HG02852 (cell line): ENCODE data around the gene ABHD6.
"Not testable (repeated sequence)": the region's sequence is repeated elsewhere in the genome, so short reads cannot be mapped to it uniquely, and the experiment has no call there.

ENCODE experiments used
- ATAC-seq: cut with Tn5 transposase; IDR thresholded peaks from one replicate; pipeline ENCODE4 v1.9.1; 2021; ENCODE audit warnings: mild to moderate bottlenecking, moderate library complexity; ENCODE audit not compliant: unreplicated experiment

The ABHD6 gene

DNA sequence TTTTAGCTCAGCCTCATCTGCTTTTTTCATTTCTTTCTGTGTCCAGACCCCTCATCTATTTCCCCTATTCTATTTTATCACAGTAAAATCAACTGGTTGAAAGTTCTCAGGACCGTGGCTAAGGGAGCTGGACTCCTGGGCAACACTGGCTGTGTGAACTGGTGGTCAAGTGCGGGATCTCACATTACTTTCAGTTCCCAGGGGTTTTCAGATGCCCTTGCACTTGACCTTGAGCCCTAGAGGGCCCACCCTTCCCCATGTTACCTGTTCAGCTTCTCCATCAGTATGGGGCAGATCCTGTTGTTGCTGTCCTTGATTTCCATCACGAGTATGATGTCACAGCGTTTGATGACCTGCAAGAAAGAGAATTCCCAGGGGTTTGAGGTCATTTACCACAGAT lies 29.6 kb upstream of the ABHD6 start:
- ATAC-seq, result no peak

DNA sequence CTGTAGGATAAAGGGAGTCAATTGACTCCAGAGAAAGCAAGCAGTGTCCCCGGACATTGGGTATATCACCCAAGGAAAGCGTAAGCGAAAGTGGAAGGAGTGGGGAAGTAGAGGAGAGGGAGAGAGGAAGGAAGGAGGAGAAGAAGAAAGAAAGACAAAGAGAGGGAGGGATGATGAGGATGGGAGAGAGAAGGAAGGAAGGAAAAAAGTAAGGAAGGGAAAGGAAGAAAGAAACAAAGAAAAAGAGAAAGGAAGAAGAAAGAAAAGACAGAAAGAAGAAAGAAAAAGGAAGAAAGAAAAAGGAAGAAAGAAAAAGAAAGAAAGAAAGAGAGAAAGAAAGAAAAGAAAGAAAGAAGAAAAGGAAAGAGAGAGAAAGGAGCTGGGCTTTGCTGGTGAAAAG lies 27.7 kb upstream of the ABHD6 start:
- no peak for ATAC-seq

DNA sequence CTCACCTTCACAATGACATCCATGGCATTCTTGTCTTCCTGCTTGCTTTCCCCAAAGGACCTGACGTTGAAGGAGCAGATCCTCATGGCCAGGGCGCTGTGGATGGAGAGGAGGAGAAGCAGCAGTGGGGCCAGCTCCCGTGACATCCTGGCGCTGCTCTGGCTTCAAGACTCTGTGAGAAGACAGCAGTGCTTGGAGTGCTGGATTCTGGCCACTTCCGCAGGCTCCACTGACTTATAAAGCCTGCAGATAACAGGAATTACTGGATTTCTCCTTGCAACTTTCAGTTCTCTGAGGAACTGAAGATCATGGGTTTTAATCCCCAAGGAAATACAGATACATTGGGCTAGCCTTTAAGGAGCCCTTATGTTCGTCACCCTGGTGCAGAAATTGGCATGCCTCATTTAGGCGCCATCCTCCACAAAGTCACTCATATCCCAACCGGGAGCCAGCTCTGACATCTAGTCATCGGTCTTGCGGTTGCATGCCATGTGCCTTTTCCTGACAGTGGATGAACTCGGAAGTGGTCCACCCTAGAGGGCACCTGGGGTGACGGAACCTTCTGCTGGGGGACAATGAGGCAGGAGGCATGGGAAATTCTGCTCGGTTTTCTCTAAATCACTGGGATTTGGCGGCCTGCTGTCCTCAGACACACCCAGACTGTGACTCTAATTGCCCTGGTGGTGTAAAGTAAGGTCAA lies 26.7 kb upstream of the ABHD6 start, which contains the start of gene DNASE1L3:
DNASE1L3 (minus strand) TSS at position 212 of the 700 bp plus-strand sequence; CDS start at position 146, 66 bp downstream.
- no peak for ATAC-seq

DNA sequence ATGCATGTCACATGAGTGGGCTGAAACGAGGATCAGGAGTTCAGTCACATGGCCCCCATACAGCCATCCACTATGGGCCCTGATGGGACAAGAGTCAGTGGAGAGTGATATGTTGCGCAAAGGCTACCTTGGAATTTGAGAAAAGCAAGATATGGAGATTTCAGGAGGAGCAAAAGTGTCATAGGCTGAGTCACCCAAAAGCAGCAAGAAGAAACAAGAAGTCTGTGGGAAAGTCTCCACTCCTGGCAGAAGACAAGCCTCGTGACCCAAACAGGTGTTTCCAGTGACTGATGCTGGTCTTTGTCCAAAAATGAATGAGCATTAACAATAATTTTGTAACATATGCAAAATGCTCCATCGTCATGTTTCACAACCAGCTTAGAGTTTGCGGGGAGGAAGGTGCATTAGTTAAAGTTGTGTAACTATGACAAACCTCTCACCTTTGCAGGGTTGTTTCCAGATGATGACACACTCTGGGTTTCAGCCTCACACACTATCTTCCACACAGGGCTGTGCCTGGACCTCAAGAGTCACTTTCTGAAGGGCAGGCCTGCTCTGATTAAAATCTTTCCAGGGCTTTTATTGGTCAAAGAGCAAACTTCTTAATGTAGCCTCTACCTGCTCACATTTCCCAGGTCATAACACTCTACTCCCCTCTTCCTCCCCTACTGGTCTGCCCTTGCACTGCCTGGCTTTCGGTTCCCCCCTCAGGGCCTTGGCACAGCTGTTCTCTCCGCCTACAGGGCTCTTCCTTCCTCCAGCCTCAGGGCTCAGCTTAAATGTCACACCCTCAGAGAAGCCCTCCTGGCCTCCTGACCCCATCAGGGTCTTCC lies 22.9 kb upstream of the ABHD6 start:
- peak; percentile 75 for ATAC-seq

DNA sequence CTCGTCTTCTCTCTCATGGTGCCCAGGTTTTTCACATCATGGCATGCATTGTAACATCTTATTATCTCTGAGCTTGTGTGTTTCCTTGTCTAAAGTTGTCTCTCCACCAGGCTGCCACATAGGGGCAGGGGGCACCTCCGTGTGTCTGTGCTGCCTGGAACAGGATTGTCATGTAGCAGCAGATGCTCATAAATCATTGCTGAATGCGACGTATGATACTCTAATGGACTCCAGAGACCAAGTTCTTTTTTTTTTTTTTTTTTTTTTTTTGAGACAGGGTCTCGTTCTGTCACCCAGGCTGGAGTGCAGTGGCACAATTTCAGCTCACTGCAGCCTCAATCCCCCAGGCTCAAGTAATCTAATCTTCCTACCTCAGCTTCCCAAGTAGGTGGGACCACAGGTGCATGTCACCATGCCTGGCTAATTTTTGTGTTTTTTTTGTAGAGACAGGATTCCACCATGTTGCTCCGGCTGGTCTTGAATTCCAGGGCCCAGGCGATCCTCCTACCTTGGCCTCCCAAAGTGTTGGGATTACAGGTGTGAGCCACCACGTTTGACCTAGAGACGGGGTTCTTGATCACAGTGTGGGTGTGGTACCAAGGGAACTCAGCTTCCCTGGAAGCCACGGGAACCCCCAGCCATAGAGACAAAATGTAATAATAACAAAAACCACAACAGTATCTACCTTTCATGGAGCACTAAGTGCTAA lies 22.1 kb upstream of the ABHD6 start:
- no peak for ATAC-seq

DNA sequence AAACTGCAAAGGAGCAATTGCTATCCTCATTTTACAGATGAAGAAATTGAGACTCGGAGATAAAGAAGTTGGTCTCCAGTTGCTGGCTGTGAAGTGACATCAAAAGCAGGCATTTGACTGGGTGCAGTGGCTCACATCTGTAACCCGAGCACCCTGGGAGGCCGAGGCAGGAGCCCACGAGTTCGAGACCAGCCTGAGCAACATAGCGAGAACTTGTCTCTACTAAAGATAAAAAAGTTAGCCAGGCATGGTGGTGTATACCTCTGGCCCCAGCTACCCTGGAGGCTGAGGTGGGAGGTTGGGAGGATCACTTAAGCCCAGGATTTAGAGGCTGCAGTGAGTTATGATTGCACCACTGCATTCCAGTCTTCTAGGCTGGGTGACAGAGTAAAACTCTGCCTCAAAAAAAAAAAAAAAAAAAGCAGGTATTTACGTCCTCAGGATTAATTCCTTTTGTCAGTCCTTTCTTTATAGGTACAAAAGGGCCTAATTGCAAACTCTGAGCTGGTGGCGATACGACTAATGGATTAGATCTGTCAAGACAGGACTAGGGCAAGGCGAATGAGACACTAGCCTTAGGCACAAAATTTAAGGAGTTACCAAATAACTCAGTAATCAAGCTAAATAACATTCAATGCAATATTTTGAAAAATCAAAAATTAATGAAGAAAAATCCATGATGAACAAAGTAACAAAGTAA lies 20.9 kb upstream of the ABHD6 start:
- ATAC-seq, result no peak

DNA sequence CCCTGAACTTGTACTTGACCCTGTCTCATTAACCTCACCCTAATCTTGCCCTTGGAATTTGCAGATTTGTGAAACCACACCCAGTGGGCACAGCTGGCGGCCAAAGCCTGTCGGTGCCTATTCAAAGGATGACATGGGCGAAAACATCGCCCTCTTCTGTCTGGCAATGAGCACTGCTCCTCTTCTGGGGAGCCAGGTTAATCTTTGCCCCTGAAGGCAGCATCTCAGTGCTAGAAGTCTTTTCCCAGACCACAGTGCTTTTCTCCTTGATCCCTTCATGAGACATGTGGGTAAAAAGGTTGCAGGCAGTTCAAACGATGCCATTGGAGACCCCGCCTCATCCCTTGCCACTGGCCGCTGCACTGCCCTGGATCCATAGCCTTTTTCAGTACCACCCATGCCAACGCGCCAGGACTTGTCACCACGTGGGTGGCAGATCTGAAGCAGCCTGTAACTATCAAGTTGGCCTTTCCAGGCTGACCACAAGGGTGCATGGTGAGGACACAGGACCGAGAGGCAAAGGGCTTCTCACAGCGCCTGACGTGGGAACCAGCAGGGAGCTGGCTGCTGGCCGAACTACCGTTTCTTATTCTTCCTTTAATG lies 20.3 kb upstream of the ABHD6 start:
- ATAC-seq, result peak; percentile 34

DNA sequence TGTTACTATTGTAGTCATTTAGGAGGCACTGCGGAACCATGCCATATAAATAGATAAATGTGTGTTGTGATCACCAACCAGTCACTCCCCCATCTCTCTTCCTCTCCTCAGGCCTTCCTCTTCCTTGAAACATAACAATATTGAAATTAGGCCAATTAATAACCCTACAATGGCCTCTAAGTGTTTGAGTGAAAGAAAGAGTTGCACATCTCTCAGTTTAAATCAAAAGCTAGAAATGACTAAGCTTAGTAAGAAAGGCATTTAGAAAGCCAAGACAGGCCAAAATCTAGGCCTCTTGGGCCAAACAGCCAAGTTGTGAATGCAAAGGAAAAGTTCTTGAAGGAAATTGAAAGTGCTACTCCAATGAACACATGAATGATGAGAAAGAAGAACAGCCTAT lies 18.7 kb upstream of the ABHD6 start:
- no peak for ATAC-seq

DNA sequence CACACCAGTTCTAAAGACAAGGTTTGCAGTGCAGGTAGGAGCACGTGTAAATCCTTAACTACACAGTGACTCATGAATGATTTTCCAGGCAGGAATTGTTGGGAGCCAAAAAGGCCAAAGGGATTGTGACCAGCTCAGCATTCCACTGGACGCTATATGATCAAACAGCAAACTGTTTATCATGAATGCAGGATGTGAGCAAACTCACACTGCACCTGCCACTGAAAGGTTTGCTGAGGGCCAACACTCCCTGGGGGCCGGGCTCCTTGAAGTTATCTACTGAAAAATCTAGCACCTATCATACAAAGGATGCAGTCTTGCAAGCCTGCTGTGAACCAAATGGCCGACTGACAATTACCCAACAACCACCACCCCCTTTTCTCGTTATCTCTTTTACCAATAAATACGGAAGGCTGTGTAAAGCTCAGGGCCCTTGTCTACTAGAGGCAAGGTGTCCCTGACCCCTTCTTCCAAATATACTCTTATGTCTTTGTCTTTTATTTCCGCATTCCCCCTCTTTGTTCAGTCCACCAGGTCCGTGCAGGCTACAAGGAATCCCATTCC lies 15.3 kb upstream of the ABHD6 start:
- no peak for ATAC-seq

DNA sequence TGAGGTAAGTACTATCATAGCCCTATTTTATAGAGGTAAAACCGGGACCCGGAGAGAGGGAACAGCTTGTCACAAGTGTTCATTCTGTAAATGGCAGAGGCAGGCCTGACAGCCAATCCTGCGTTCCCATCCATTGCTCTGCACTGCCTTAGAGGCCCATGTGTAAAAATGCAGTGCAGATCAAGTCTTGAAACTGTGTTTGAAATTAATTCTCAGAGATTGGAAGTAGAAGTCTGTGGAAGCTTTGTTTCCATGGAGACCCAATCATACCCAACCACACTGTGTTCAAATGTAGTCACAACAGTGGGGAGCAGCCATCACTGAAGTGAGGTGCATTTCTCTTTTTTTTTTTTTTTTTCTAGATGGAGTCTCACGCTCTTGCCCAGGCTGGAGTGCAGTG lies 13.7 kb upstream of the ABHD6 start:
- ATAC-seq, result no peak

DNA sequence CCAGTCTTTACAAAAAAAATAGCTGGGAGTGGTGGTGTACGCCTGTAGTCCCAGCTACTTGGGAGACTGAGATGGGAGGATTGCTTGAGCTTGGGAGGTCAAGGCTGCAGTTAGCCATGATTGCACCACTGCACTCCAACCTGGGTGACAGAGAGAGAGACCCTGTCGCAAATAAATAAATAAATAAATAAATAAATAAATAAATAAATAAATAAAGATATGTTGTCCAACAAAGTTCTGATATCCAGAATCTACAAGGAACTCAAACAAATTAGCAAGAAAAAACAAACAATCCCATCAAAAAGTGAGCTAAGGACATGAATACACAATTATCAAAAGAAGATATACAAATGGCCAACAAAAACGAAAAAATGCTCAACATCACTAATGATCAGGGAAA lies 9.7 kb upstream of the ABHD6 start:
- ATAC-seq, result not testable (repeated sequence)

DNA sequence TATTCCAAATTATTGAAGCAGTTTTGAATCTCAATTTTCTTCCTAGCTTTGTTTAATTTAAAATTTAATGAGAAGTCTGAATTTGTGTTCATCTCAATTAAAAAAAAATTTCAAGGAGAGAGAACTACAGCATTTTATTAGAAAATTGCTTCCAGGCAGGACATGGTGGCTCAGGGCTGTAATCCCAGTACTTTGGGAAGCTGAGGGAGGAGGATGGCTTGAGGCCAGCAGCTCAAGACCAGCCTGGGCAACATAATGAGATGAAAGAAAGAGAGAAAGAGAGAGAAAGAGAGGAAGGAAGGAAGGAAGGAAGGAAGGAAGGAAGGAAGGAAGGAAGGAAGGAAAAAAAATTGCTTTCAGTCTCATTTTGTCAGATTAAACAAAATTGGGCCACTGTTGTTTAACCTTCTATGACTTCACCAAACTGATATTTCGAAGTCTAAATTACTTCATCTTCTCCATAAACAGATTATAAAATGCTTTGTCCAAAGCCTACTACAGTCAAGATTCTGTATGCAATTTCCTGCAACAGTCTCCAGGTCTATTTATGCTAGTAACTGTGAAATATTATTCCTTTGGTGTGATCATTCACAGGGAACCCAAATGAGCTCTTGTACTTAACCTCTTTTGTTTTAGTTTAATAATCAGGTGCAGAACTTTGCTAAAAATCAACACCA lies 6.6 kb upstream of the ABHD6 start:
- no peak for ATAC-seq

DNA sequence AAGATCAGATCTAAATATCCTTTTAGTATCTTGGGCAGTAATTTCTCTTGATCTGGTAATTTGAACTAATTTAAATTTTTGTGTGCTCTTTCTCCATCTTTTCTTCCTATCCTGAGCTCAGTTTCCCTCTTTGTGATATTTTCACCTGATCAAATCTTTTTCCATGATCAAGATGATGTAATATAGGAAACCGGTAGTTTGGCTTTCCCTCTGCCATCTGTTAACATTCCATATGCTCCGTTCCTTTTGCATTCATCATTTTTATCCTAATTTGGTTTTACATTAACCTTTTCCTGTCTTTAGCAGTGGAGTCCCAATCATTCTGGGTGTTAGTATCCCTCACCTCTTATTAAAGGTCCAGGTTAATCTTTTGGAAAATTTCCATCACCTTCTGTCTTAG lies 5.9 kb upstream of the ABHD6 start:
- no peak for ATAC-seq

DNA sequence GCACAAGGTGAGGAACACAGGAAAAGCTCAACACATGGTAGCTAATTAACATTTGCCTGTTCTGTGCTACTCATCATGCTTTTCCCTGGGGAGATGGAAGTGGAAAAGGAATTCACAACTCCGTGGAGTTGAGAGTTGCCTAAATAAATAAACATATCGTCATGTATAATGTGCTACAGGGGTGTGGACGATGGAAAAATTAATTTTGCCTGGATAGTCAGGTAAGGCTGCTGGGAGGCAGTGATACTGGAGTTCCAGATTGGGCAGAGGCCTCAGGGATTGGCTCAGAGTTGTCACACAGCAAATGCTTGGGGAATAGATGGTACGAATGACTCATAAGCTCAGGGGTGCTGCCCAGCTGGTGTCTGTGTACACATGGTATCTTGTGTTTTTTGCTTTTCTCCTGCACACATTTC lies 3.1 kb upstream of the ABHD6 start:
- ATAC-seq, result no peak

DNA sequence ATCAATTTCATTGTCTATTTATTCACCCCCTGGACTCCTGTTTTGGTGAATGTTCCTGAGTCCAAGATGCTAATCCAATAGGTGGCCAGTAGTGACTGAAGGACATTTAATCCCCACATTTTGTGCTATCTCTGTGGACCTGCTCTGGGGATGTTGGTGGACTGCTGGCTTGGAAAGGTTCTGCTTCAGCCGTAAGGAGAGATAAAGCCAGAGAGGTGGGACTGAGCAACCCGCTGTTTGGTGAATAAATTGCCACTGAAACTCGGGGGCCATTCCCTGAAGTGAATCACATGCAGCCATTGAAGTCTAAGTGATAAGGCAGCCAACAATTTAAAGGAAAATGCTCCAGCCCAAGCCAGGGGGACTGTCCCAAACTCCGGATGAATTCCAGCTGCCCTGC lies 1.6 kb upstream of the ABHD6 start:
- no peak for ATAC-seq

DNA sequence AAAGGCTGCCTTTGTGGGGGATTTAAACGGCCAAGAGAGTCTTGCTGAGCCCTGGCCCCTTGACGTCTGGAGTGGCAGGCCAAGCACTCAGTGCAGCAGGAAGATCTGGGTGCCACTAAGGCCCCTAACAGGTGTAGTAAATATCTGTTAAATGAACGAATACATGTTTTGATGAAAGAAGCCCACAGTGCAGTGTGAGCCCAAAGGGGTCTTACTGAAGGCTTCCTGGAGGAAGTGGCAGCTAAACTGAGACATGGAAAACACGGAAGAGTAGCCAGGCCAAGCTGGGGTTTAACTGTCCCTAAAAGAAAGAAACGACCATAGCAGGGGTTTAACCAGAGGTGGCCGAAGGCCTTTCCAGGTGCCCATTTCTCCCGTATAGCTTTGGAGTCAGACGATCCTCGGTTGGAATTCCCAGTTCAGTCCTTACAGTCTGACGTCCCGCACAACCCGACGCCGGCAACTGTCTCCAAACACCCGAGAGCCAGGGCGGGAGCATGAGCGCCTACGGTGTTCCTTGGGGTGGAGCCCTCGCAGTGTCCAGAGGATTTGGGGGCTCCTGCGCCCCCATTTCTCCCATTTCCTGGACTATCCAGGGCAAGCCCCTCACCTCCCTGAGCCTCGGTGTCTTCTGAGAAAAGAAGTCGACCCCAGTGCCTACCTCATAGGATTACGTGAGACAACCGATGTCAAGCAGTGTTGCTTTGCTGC lies 910 bp upstream of the ABHD6 start:
- ATAC-seq, result no peak

DNA sequence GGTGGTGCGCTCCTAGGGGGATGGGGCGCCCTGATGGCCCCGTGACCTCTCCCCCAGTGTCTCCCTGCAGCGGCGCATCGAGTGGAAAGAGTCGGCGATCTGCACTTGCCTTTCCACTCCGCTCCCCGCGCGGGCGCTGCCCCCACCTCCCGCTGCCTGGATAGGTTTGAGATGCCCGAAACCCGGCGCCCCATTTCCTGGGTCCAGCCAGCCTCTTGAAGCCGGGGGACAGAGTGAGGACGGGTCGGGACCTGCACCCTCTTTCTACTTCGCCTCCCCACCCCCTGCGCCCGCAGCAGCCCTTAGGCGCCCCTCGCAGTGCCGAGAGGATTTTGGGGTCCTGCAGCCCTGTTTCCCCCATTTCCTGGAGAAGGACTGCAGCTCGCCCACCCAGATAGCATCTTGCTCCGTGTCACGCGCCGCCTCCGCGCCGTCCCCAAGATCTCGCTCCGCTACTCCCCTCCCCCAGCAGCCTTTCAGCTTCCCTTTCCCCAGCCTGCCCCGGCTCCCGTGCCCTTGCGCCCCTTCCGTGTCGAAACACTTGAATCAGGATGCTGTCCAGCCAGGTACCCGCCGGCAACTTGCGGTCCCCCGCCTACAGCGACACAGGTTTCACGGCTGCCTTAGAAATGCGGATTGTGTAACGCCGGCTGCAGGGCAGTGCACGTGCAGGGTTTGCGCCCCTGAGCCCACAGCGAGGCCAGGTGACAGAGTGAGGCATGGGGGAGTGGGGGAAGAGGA lies 519 bp downstream of the ABHD6 start:
- ATAC-seq, result peak; percentile 37

DNA sequence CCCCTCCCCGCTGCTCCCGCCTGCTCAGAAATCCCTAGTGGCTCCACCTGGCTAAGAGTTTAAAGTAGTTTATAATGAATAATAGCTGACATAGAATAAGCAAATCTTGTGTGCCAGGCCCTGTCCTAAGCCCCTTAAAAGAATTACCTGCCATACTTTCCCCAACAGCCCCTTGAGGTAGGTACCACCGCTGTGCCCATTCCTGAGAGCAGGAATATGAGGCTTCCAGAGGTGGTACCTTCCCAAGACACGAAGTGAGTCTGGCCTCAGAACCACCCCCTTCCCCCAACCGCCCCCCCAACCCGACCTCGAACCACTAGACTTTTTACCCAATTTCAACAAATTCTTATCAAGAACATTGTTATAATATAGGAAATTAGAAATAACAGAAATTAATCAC lies 1.2 kb downstream of the ABHD6 start:
- no peak for ATAC-seq
